Naive B cell (primary cell): ENCODE data around the gene FLT1. TPM values are rescaled to one million over a fixed set of nuclear protein-coding genes. Genes with fewer than 3 reads are reported as not detected.
A peak's percentile ranks its signal among the peaks of the same experiment; 100 is the strongest.

Experiments
- ATAC-seq, 2 donors: fragments of 150-1000 bp; cut with Tn5 transposase; 2 replicates each; pipeline ENCODE4 v1.10.0; 2021; ENCODE audit warnings: low read depth in 2 of 2, mild to moderate bottlenecking in 2 of 2, moderate library complexity in 2 of 2
- DNase-seq: peaks from one replicate; pipeline ENCODE4 v3.0.0; 2022
- H3K27ac Mint-ChIP-seq, 6 donors: one replicate each; pipeline ENCODE4 v1.8.0; 2020 to 2022; ENCODE audit warnings: mild to moderate bottlenecking in 6 of 6, mixed read lengths in 6 of 6, moderate library complexity in 5 of 6, inconsistent platforms in 2 of 6
- H3K27me3 Mint-ChIP-seq, 3 donors: one replicate each; pipeline ENCODE4 v1.8.0; 2021 to 2022; ENCODE audit warnings: mixed read lengths in 3 of 3, mild to moderate bottlenecking in 1 of 3
- H3K36me3 Mint-ChIP-seq, 2 donors: one replicate each; pipeline ENCODE4 v1.8.0; 2020 to 2022; ENCODE audit warnings: mixed read lengths in 2 of 2, inconsistent platforms in 1 of 2, mild to moderate bottlenecking in 1 of 2
- H3K4me1 Mint-ChIP-seq, 3 donors: one replicate each; pipeline ENCODE4 v1.8.0; 2020 to 2022; ENCODE audit warnings: mixed read lengths in 3 of 3, inconsistent platforms in 1 of 3, mild to moderate bottlenecking in 1 of 3, moderate library complexity in 1 of 3
- H3K4me3 Mint-ChIP-seq, 8 donors: one replicate each; pipeline ENCODE4 v1.8.0; 2020 to 2022; ENCODE audit warnings: mild to moderate bottlenecking in 8 of 8, mixed read lengths in 8 of 8, moderate library complexity in 8 of 8, inconsistent platforms in 2 of 8
- H3K9me3 Mint-ChIP-seq, 7 donors: one replicate each; pipeline ENCODE4 v1.8.0; 2020 to 2022; ENCODE audit warnings: mixed read lengths in 7 of 7, mild to moderate bottlenecking in 5 of 7, inconsistent platforms in 2 of 7, moderate library complexity in 1 of 7
- polyA plus RNA-seq, 6 donors: library from polyadenylated mRNA; unstranded; fragments of 300-500 nt; fragmentation: Illumina TruSeq; gene quantifications; one replicate each; pipeline ENCODE4 v1.2.3, GENCODE V29; 2021; ENCODE audit warnings: low read depth in 6 of 6

Gene FLT1
- polyA plus RNA-seq, 6 donors from 2014 or later, result 1.3 to 4.2 (median 3.7) TPM

GRCh38 chr13:28423010-28423409 lies 71.9 kb downstream of the FLT1 start:
- DNase-seq (peak; percentile 85), ATAC-seq (peak; percentile 100)
- Mint-ChIP-seq H3K27me3 (no peaks in the 10 kb centered on the region), H3K36me3 (peaks cover 9 to 15% of the 10 kb centered on the region in 2 donors), H3K4me1 (peaks cover 20 to 48% (median 33%) of the 10 kb centered on the region in 3 donors), H3K9me3 (peaks cover 0 to 1% (median 0%) of the 10 kb centered on the region in 7 donors), H3K4me3 (peak overlapping the region; percentile 73 to 94 (median 80)), H3K27ac (peak overlapping the region; percentile 85 to 94 (median 92))

GRCh38 chr13:28421676-28422410 lies 73.1 kb downstream of the FLT1 start:
- peaks cover 0 to 1% (median 0%) of the 10 kb centered on the region in 7 donors for H3K9me3 Mint-ChIP-seq
- peaks cover 8 to 9% of the 10 kb centered on the region in 2 donors for H3K36me3 Mint-ChIP-seq
- peaks cover 21 to 46% (median 39%) of the 10 kb centered on the region in 3 donors for H3K4me1 Mint-ChIP-seq
- H3K27me3 Mint-ChIP-seq, result no peaks in the 10 kb centered on the region
- H3K4me3 Mint-ChIP-seq, result peak overlapping the region; percentile 73 to 94 (median 80)
- no peak for ATAC-seq
- peak overlapping the region in 5 of 6 donors; percentile 85 to 93 (median 91) for H3K27ac Mint-ChIP-seq
- DNase-seq, result no peak

- peak overlapping the region in 4 of 6 donors; percentile 24 to 64 (median 54) for H3K27ac Mint-ChIP-seq
- H3K9me3 Mint-ChIP-seq, result peaks cover 0 to 1% (median 0%) of the 10 kb centered on the region in 7 donors
- DNase-seq (no peak), ATAC-seq (no peak)
- no peak overlapping the region for H3K4me3 Mint-ChIP-seq
- no peaks in the 10 kb centered on the region for H3K27me3 Mint-ChIP-seq
- peaks cover 24 to 50% (median 39%) of the 10 kb centered on the region in 3 donors for H3K4me1 Mint-ChIP-seq
- H3K36me3 Mint-ChIP-seq, result no peaks in the 10 kb centered on the region
Measured at GRCh38 chr13:28420704-28421103, 74.2 kb downstream of the FLT1 start.

DNA sequence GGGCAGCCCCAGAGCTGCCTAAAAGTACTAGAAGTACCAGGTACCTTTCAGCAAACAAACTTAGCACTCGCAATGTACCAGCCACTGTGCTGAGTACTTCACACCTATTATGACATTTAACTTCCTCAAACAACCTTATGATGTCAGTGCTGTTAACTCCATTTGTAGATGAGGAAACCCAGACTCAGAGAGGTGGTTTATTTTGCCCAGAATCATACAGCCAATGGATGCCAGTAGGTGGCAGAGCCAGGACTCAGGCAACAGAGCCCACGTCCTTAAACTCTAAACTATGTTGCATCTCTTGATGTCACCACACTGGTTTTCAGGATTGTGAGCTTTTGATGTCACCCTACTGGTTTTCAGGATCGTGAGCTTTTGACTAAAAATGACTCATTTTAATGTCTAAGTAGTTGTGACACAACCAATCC lies 78.9 kb downstream of the FLT1 start:
- Mint-ChIP-seq H3K27ac (no peak overlapping the region), H3K36me3 (no peaks in the 10 kb centered on the region), H3K4me1 (peaks cover 19 to 50% (median 32%) of the 10 kb centered on the region in 3 donors), H3K4me3 (no peak overlapping the region), H3K9me3 (peaks cover 0 to 1% (median 0%) of the 10 kb centered on the region in 7 donors), H3K27me3 (no peaks in the 10 kb centered on the region)
- ATAC-seq (peak; percentile 80 to 85), DNase-seq (peak; percentile 9)

- ATAC-seq (peak in 1 of 2 donors; percentile 23), DNase-seq (no peak)
- Mint-ChIP-seq H3K4me3 (peak overlapping the region in 3 of 8 donors; percentile 12 to 57 (median 17)), H3K4me1 (peaks cover 19 to 59% (median 40%) of the 10 kb centered on the region in 3 donors), H3K27me3 (no peaks in the 10 kb centered on the region), H3K9me3 (peaks cover 0 to 1% (median 0%) of the 10 kb centered on the region in 7 donors), H3K27ac (peak overlapping the region in 4 of 6 donors; percentile 36 to 87 (median 62)), H3K36me3 (no peaks in the 10 kb centered on the region)
Measured at GRCh38 chr13:28413999-28414398, 80.9 kb downstream of the FLT1 start.

DNA sequence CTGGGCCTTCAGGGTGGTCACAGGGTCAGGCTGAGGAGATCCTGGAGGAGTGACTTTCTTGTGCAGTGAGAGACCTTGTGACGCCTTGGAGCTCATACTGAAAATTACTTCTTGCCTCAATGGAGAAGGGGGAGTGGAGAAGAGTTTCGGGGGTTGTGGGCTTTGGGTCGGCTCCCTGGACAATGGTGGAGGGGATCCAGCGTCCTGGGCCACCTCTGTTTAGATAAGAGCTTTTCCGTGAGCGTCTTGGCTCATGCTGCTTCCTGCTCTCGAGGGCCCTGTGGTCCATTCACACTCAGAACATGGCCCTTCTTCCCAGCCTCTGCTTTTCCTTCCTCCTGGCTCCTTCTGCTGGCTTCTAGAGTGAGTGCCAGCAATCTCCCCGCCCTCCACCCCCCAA lies 81.9 kb downstream of the FLT1 start:
- Mint-ChIP-seq H3K36me3 (no peaks in the 10 kb centered on the region), H3K9me3 (no peaks in the 10 kb centered on the region), H3K4me1 (peaks cover 26 to 68% (median 50%) of the 10 kb centered on the region in 3 donors), H3K27ac (peak overlapping the region in 2 of 6 donors; percentile 59 to 89), H3K27me3 (no peaks in the 10 kb centered on the region), H3K4me3 (peak overlapping the region in 1 of 8 donors; percentile 40)
- DNase-seq (no peak), ATAC-seq (no peak)

GRCh38 chr13:28411831-28412353 lies 83.0 kb downstream of the FLT1 start:
- Mint-ChIP-seq H3K36me3 (no peaks in the 10 kb centered on the region), H3K4me1 (peaks cover 23 to 71% (median 45%) of the 10 kb centered on the region in 3 donors), H3K27me3 (no peaks in the 10 kb centered on the region), H3K4me3 (peak overlapping the region in 4 of 8 donors; percentile 16 to 65 (median 51)), H3K9me3 (no peaks in the 10 kb centered on the region), H3K27ac (peak overlapping the region in 5 of 6 donors; percentile 5 to 77 (median 65))
- no peak for DNase-seq
- ATAC-seq, result peak in 1 of 2 donors; percentile 36

DNA sequence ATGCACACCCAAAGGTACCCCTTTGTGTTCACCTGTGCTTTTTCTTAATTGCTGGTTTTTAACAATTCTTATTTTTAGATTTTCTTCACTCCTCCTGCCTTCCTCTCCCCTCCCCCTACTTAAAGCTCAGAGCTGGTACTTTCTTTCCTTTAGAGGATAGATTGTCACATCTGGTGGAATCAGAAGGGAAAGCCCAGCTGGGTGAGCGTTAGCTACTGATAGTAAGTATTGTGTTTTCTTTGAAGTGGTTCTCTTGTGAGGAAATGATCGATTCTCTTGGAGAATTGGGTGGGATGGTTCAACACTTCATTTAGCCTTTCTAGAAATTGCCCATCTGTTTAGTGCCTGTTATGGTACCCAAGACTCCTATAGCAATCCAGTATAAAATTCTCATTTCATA lies 84.8 kb downstream of the FLT1 start:
- Mint-ChIP-seq H3K36me3 (no peaks in the 10 kb centered on the region), H3K4me1 (peaks cover 20 to 60% (median 45%) of the 10 kb centered on the region in 3 donors), H3K27me3 (no peaks in the 10 kb centered on the region), H3K9me3 (no peaks in the 10 kb centered on the region), H3K4me3 (peak overlapping the region in 1 of 8 donors; percentile 10), H3K27ac (peak overlapping the region in 1 of 6 donors; percentile 73)
- no peak for DNase-seq
- no peak for ATAC-seq

DNA sequence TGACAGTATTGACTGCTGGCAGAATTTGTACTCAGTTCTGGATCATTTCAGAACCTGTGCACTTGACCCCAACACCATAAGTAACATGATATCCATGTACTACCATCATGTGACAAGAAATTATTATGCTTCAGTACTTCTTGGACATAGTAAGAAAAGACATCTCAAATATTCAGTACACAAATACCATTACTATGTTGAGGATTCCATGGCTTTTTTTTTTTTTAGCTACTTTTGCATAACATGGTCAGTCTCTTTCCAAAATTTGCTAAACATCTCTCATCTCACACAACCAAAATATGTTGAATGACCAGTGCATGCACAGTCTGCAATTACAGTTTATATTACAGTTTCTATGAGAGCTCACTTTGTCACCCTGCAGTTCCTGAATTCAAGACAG lies 85.3 kb downstream of the FLT1 start:
- no peak for DNase-seq
- Mint-ChIP-seq H3K36me3 (no peaks in the 10 kb centered on the region), H3K4me3 (no peak overlapping the region), H3K4me1 (peaks cover 20 to 58% (median 41%) of the 10 kb centered on the region in 3 donors), H3K9me3 (no peaks in the 10 kb centered on the region), H3K27ac (peak overlapping the region in 2 of 6 donors; percentile 54 to 73), H3K27me3 (no peaks in the 10 kb centered on the region)
- no peak for ATAC-seq

- Mint-ChIP-seq H3K4me3 (peak overlapping the region in 5 of 8 donors; percentile 12 to 59 (median 21)), H3K4me1 (peaks cover 16 to 50% (median 33%) of the 10 kb centered on the region in 3 donors), H3K9me3 (no peaks in the 10 kb centered on the region), H3K27me3 (no peaks in the 10 kb centered on the region), H3K27ac (peak overlapping the region in 2 of 6 donors; percentile 30 to 89), H3K36me3 (peaks cover 0 to 3% of the 10 kb centered on the region in 2 donors)
- DNase-seq (no peak), ATAC-seq (no peak)
Measured at GRCh38 chr13:28408863-28409262, 86.1 kb downstream of the FLT1 start.

DNA sequence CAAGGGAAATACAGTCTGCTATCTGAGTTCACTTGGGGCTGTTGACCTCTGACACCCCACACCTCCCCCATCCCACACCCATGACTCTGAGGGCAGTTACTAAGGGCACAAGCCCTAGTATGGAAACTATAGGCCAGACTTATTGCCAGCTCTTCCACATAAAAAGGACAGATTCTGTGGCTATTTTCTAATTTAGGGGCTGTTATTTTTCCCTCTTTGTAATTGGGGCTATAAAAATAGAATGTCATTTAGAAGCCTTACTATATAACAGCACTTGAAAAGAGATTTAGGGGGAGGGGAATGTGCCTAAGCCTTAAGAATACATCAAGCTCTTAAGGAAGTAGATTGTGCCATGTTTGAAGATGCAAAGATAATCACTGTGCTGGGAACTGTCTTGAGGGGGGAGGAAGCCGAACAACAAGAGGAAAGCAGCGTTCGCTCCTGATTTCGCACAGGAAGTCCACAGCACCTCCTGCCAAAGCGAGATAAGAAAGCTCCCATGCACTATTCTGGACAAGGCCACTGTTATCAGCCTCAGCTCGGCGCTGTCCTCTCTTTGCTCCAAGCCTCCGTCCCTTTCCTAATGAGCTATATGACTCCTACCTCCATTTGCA lies 86.6 kb downstream of the FLT1 start:
- H3K36me3 Mint-ChIP-seq, result peaks cover 0 to 3% of the 10 kb centered on the region in 2 donors
- peak overlapping the region in 4 of 8 donors; percentile 17 to 59 (median 36) for H3K4me3 Mint-ChIP-seq
- DNase-seq (no peak), ATAC-seq (no peak)
- H3K27me3 Mint-ChIP-seq, result no peaks in the 10 kb centered on the region
- peak overlapping the region in 1 of 6 donors; percentile 66 for H3K27ac Mint-ChIP-seq
- H3K4me1 Mint-ChIP-seq, result peaks cover 16 to 47% (median 33%) of the 10 kb centered on the region in 3 donors
- H3K9me3 Mint-ChIP-seq, result no peaks in the 10 kb centered on the region

GRCh38 chr13:28406733-28407266 lies 88.1 kb downstream of the FLT1 start:
- DNase-seq (no peak), ATAC-seq (no peak)
- H3K27me3 Mint-ChIP-seq, result no peaks in the 10 kb centered on the region
- peak overlapping the region in 1 of 6 donors; percentile 18 for H3K27ac Mint-ChIP-seq
- H3K36me3 Mint-ChIP-seq, result peaks cover 0 to 10% of the 10 kb centered on the region in 2 donors
- H3K4me1 Mint-ChIP-seq, result peaks cover 10 to 35% (median 29%) of the 10 kb centered on the region in 3 donors
- no peaks in the 10 kb centered on the region for H3K9me3 Mint-ChIP-seq
- H3K4me3 Mint-ChIP-seq, result no peak overlapping the region

DNA sequence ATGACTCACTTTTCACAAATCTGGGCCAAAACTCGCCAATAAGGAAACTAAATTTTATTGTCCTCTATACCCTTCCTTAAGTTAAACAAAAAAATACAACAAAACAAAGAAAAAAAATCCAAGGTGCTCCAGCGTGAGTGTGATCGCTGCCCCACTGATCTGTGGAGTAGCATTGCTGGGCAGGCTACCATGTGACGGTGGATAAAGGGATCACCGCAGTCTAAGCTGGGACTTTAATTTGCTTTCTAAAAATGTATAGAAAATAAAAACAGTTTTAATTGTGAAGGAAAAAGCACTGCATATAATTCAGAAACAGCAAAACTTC lies 92.9 kb downstream of the FLT1 start:
- Mint-ChIP-seq H3K36me3 (peaks cover 0 to 20% of the 10 kb centered on the region in 2 donors), H3K27me3 (no peaks in the 10 kb centered on the region), H3K9me3 (no peaks in the 10 kb centered on the region), H3K27ac (peak overlapping the region in 1 of 6 donors; percentile 51), H3K4me3 (no peak overlapping the region), H3K4me1 (peaks cover 0 to 9% (median 9%) of the 10 kb centered on the region in 3 donors)
- DNase-seq (no peak), ATAC-seq (no peak)
